ENCODE results near the gene ACTN4. TPM values are rescaled to one million over a fixed set of nuclear protein-coding genes. Genes with fewer than 3 reads are reported as not detected.

Gene ACTN4
- total RNA-seq, 1 donor from 2014 or later, result 125 TPM

DNA sequence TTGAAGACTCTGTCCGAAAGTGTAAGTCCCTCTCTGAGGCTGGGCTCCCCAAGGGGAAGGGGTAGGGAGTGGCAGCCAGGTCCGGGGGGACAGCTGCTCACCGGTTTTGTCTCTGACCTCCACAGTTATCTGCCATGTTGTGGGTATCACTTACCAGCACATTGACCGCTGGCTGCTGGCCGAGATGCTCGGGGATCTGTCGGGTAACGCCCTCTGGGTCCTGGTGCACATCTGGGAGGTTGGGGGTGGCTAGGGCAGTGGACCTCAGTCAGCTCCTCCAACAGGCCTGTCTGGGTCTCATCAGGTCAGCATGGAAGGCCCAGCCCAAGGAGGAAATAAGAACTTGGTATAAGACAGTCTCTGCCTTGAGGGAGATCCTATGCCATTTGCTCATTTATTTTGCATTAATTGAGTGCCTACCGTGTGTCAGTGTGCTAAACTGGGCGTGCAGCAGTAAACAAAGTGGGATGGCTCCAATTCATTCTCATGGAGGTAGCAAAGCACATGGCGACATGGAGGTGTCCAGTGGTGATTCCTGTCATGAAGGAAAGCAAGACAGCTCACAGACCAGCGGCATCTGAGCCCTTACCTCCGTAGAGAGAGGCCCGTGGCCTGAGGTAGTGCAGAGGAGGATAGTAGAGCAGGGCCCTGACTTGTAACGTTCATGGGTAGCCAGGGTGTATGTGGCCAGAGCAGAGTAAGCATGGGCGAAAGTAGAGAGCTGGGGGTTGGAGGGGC lies 14.8 kb upstream of the ACTN4 start:
- intact Hi-C loops (cut with DNase I), result loop anchor here (5.0 to 10.0 kb wide), 2 partner anchors 212 to 230 kb away; partner anchors contain the start of genes FAM98C and HNRNPL
- no peak for DNase-seq
- ATAC-seq (ENCODE audit: poor library complexity), result no peak

DNA sequence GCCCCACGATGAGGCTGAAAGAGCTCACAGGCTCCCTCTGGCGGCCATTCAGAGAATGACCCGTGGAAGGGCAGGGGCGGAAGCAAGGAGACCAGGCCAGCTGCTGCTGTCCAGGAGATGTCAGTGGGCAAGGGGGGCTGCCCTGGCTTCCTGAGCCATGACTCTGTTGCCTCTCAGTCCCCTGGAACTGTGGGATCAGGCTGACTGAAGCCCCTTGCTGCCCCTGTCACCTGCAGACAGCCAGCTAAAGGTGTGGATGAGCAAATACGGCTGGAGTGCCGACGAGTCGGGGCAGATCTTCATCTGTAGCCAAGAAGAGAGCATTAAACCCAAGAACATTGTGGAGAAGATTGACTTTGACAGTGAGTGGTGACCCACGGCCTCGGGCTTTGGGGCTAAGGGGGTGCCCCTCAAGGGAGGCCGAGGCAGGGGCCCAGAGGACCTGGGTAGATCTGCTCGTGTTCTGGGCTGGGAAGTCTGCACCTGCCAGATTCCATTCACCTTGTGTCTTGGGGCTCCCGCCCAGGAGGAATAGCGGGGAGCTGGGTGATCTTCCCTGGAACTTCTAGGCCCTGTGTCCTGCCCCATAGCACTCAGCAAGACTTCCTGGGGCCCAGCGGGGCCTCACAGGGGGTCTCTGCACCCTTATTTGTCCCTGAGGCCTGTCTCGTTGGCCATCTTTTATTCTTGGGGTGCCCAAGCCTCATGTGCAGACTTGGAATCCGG lies 12.5 kb upstream of the ACTN4 start:
- ATAC-seq (ENCODE audit: poor library complexity), result peak; percentile 65
- intact Hi-C loops (cut with DNase I), result loop anchor here (5.0 to 10.0 kb wide), 2 partner anchors 210 to 233 kb away; partner anchors contain the start of genes FAM98C and HNRNPL
- DNase-seq, result peak; percentile 87

DNA sequence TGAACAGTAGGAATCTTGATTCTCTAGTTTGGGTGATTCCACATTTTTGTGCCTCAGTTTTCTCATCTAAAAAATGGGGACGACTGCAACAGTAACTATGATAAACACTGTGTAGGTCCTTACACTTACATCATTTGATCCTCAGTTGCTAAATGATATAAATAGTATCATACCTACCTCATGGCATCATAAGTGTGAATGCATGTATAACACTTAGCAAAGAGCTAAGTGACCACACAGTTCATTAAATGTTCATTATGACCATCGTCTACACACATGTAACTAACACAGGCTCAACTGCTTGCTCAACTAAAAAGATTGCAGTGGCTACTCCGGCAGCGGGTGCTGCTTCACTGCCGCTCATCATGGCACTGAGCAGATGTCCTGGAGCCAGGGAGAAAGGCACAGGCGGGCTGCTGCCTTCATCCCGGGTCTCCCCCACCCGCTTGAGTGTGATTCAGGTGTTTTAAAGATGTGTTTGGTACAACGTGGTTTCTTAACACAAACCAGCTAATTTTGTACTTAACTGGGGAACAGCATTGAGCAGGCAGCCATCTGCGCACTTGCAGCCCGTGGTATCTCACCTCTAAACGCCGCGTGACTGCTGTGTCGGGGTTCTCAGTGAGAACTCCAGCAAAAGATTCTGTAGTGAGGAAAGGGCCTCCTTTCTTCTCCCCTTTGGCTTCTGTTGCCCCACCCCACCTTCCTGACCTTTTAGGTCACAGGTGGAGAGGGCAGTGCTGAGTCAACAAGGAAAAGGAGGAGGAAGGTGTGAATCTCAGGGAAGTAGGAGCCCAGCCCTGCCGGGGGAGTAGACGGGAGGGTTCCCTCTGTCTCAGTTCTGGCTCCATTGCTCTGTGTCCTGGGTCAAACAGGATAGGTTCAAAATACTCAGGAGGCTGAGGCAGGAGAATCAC lies 11.7 kb upstream of the ACTN4 start:
- no peak for DNase-seq
- ATAC-seq (ENCODE audit: poor library complexity), result no peak
- intact Hi-C loops (cut with DNase I), result loop anchor here (10.0 kb wide), 1 partner anchor 209 kb away; the partner anchor contains the start of gene HNRNPL

DNA sequence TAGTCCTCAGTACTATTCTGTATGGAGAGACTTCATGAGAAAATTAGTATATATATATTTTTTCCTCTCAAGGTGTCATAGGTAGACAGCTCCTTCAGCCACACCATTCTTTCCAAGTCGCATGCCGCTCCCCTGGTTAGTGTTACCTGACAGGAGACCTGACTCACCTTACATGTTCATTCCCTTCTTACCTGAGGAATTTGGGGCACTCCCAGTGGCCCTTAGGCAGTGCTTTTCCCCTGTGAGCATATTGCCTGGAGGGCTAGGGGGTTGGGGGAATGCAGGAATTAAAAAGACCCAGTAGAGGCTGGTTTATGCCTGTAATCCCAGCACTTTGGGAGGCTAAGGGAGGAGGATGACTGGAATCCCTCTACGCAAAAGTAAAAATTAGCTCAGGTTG lies 9.0 kb upstream of the ACTN4 start:
- intact Hi-C loops (cut with DNase I), result loop anchor here (10.0 kb wide), 1 partner anchor 206 kb away; the partner anchor contains the start of gene HNRNPL
- ATAC-seq (ENCODE audit: poor library complexity) (no peak), DNase-seq (no peak)

DNA sequence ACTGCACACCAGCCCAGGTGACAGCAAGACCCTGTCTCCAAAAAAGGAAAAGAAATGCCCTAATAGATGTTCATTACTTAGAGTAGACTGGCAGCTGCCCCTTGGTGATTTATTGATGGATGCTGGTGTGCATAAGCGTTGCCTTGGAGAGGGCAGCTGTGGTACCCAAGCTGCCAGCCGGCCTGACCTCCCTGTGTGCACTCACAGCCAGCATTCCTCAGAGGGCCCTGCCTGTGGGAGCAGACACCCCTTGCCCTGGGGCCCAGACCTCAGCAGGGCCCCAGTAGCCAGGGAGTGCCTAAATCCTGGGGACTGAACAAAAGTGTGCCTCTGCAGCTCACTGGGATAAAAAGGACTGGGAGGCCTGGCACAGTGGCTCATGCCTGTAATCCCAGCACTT lies 7.8 kb upstream of the ACTN4 start:
- no peak for ATAC-seq (ENCODE audit: poor library complexity)
- intact Hi-C loops (cut with DNase I), result loop anchor here (10.0 kb wide), 1 partner anchor 205 kb away; the partner anchor contains the start of gene HNRNPL
- DNase-seq, result no peak

DNA sequence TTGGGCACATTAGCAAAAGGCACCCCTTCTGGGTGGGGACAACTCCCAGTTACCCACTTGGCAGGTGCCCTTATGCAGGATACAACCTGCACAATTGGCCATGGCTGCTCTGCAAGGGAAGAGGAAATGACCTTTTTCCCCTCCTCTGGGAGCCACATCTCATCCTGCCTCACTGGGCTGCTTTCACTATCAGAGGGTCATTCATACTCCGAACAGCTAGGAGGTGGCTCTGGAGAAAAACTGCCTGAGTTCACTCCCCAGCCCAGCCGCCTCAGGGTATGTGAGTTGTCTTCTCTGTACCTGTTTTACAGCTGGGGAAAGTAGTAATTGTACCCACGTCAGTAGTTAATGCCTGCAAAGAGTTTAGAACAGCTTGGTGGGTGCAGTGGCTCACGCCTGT lies 7.1 kb upstream of the ACTN4 start:
- no peak for DNase-seq
- intact Hi-C loops (cut with DNase I), result no loop called here
- ATAC-seq (ENCODE audit: poor library complexity), result no peak

DNA sequence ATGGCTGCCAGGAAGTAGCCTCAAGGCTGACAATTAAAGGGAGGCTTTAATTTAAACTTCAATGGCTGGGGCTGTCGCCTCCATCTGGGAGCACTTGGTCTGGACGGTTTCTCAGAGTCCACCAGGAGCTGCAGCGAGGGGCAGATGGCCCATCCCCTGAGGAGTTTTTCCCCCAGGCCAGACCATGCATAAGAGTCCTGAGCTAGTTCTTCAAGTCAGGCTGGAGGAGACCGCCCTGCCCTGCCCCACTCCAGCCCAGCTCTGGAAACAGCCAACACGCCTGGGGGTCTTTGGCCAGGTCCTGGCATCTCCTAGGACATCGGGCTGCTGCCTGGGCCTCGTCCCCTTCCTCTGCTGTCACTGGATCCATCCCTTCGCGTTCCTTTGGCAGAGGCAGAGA lies 5.3 kb upstream of the ACTN4 start:
- intact Hi-C loops (cut with DNase I), result no loop called here
- no peak for DNase-seq
- ATAC-seq (ENCODE audit: poor library complexity), result no peak

DNA sequence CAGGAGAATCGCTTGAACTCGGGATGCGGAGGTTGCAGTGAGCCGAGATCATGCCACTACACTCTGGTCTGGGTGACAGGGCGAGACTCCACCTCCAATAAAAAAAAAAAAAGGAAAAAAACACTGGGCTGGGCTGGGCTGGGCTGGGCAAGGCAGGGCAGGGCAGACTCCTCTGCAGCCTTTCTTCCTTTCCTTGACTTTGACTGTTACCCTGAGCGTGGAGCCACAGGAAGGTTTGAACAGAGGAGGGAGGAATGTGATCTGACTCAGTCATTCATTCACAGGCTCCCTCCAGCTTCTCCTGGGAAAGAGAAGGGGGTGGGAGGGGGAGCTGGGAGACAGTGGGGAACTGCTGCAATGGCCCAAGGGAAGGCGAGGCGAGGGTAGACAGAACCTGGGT lies 2.7 kb upstream of the ACTN4 start:
- ATAC-seq (ENCODE audit: poor library complexity) (no peak), DNase-seq (no peak)
- intact Hi-C loops (cut with DNase I), result no loop called here

DNA sequence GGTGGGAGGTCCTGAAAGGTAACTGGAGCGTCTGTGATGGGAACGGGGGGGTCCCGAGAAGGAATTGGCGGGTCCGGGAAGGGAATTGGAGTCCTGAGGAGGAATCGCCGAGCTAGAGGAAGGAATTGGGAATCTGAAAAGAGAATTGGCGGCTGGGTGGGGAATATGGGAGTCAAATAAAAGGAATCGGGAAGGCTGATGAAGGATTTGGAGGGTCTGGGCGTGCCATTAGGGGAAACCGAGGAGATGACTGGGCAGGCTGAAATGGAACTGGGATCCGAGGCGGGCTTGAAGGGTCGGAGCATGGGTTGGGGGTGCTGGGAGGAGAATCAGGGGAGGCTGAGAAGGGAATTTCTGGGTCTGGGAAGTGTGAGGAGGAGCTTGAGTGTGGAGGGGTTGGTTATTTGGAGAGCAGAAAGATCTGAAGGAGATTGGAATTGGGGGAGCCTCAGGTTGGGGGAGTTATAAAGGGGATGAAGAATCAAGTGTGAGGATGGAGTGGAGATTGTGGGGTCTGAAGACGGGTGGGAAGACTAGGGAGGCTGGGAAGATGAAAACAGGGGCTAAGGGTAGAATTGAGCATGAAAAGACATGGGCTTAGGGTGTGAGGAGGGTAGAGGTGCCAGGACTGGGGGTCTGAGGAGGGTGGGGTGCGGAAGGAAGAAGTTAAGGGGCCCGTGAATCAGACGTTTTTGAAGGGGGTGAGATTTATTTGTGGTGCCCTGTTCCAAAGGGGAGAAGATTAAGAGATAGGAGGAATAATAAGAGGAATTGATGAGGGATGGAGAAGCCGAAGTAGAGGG lies 718 bp downstream of the ACTN4 start:
- DNase-seq (no peak), ATAC-seq (ENCODE audit: poor library complexity) (no peak)
- intact Hi-C loops (cut with DNase I), result no loop called here

DNA sequence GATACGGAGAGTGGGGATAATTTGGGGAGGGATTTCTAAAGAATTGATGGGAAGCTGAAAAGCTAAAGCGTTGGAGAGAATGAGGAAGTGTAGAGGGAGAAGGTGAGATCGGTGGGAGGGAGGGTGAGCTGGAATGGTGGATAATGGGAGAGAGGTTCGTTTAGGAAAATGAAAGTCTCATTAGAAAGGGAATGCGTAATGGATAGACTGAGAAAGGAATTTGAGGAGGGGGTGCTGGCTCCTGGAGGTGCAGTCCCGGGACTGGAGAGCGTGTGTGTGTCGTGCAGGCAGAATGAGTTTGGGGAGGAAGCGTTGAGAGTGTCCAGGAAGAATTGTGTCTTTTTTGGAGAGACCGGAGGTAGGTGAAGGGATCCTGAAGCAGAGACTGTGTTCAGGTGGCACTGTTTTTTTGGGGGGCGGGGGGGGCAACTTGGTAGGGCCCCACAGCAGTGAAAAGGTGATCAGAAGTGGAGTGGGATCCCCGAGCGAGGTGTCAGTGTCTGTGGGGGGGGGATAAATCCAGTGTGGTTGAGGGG lies 1.4 kb downstream of the ACTN4 start:
- intact Hi-C loops (cut with DNase I), result no loop called here
- ATAC-seq (ENCODE audit: poor library complexity) (no peak), DNase-seq (no peak)

DNA sequence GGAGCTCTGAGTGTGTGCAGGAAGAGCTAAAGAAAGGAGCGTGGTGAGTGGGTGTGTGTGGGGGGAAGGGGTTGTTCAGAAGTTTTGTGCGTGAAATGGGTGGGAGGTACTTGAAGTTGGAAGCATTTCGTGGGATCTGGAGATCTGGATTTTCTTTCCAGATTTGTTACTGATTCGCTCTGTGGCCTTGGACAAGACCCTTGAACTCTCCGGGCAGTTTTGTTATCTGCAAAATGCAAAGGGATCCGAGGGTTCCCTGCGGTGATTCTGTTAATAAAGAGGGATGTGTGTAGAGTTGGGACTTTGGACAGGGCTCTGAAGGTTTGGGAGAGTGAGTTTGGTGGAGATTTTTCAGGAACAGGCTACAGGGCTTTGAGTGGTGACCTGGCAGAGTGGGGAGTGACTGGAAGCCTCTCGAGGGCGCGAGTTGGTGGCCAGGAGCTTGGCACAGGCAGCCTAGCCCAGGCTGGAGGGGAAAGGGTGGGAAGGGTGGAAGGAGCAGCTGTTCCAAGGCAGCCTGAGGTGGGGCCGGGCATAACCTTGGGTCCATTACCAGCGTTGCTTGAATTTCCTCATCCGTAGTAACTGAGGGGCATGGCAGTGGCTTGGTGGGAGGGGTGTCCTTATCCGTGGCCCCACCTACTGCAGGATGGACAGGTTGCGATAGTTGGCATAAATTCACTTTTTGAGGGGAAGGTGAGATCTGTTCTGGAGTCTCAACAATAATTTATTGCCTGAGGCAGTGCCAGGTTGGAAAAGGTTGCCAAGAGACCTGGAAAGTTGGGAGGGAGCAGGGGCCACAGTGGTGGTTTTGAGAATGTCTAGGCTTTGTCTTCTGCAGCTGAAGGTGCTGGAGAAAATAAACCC lies 2.1 kb downstream of the ACTN4 start:
- intact Hi-C loops (cut with DNase I), result no loop called here
- DNase-seq, result no peak
- peak; percentile 0 for ATAC-seq (ENCODE audit: poor library complexity)

DNA sequence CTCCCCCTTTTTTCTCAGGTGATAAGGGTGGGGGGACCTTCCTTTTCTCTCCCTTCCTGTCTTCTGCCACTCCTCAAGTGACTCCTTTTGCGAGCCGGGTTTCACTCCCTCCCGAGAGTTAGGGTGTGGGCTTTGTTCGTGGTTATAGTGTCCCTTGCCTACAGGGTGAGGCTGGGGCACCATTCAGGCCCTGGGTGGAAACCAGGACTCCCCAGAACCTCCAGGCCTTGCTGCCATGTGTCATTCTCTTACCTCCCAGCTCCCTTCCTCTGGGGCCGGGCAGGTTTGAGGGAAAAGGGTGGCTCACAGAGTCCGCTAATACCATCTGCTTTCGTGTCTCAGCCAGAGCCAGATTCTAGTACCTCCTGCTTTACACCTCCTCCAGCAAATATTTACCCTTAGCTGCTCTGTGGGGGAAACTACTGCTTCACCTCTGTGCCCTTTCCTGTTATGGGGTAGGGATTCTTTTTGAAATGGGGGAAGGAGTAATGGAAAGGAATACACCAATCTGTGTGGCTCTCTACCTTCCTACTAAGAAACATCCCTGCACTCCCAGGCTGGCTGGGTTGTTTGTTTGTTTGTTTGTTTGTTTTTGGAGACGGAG lies 2.8 kb downstream of the ACTN4 start:
- ATAC-seq (ENCODE audit: poor library complexity) (no peak), DNase-seq (no peak)
- intact Hi-C loops (cut with DNase I), result no loop called here

DNA sequence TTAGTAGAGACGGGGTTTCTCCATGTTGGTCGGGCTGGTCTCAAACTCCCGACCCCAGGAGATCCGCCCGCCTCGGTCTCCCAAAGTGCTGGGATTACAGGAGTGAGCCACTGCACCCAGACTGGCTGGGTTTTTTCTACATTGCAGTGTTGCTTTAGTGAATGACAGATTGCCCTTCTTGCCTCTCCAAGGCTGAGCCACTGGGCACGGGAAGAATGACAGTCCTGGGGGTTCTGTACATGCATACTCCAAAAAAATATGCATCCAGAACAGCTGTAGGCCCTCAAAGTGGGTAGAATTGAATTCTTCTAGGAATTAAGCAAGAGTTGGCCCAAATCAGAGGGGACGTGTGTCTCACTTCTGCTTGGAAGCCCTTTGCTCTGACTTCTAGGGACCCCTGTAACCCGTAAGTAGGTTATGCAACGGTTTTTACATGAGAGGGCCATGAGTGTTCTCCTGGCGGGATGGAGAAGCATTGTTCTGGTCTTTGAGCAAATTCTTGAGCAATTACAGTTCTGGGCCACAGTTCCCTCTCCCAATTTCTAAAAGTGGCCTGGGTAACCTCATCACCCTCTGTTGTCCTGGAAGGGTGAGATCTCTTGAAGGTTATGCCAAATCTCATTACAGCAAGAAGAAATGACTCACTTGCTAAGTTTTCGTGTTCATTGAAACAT lies 3.6 kb downstream of the ACTN4 start:
- DNase-seq, result no peak
- peak; percentile 18 for ATAC-seq (ENCODE audit: poor library complexity)
- intact Hi-C loops (cut with DNase I), result no loop called here

DNA sequence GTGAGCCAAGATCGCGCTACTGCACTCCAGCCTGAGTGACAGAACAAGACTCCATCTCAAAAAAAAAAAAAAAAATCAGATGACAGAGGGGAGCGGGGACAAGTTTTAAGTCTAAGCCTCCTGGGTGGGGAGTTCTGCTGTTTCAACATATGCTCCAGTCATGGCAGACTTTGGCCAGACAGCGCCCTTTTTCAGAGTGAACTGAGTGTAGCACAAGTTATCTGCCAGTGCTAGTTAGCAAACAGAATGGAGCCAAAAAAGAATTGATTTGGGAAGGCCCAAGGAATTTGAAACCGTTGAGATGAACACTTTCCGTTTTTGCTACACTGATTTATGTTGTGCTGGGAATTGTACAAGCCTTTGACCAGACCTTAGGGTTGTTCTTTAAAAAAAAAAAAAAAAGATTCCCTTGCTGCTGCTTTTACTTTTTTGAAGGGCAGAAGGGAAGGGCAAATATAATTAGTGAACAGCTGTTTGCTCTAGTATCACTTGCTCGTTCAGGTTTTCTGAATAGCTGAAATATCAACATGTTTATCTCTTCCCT lies 5.7 kb downstream of the ACTN4 start:
- peak; percentile 60 for DNase-seq
- intact Hi-C loops (cut with DNase I), result no loop called here
- peak; percentile 51 for ATAC-seq (ENCODE audit: poor library complexity)

DNA sequence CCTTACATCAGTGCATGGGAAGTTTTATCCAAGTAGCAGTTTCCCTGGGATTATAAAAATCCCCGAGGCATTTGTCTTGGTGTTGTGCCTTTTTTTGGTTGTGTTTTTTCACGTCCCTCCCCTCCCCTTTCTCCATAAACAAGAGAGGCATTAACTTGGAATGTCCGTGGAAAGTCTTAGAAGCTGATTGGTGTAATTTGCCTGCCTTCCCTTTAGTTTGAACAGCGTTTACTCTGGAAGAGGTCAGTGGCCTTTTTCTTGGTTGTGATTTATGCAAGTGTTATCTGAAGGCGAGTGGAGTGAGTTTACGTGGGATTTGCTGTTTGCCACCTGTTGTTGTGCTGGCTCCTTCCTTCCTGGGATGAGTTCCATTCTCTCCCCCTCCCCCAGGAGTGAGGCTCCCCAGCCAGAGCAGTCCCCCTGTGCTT lies 7.2 kb downstream of the ACTN4 start:
- ATAC-seq (ENCODE audit: poor library complexity), result no peak
- no peak for DNase-seq
- intact Hi-C loops (cut with DNase I), result no loop called here
